ENCODE results near the gene TTLL11.
"Not testable (repeated sequence)": the region's sequence is repeated elsewhere in the genome, so short reads cannot be mapped to it uniquely, and the experiment has no call there.

The TTLL11 gene

GRCh38 chr9:122071715-122072114 lies 21.4 kb downstream of the TTLL11 start:
- Histone ChIP-seq H3K9ac (ENCODE audit: low read depth, low read length, poor library complexity, severe bottlenecking) (no peak overlapping the region), H3K9me2 (replicated peaks; ENCODE audit: low read depth, low read length) (no peaks in the 10 kb centered on the region), H3K27me3 (ENCODE audit: insufficient read depth, low read length, poor library complexity, severe bottlenecking) (no peaks in the 10 kb centered on the region), H3F3A (ENCODE audit: low read depth) (no peaks in the 10 kb centered on the region), H3K36me3 (ENCODE audit: insufficient read depth, low read length) (no peaks in the 10 kb centered on the region), H2AFZ (ENCODE audit: low read length) (no peak overlapping the region), H3K4me3 (ENCODE audit: low read length, poor library complexity, severe bottlenecking) (no peak overlapping the region), H3K79me2 (ENCODE audit: insufficient read depth, low read length) (no peaks in the 10 kb centered on the region), H4K20me1 (ENCODE audit: insufficient read depth, low read length, poor library complexity, severe bottlenecking) (no peaks in the 10 kb centered on the region), H3K4me2 (ENCODE audit: low read depth, low read length, poor library complexity, severe bottlenecking) (no peak overlapping the region), H3K4me1 (ENCODE audit: insufficient read depth, low read length, poor library complexity, severe bottlenecking) (no peaks in the 10 kb centered on the region), H3K9me3 (ENCODE audit: insufficient read depth, low read depth, low read length) (no peaks in the 10 kb centered on the region)
- TF ChIP-seq CTCF (conservative IDR thresholded peaks at IDR 0.05; ENCODE audit: low read length): no peak
- TF ChIP-seq EZH2phosphoT487 (IDR thresholded peaks at IDR 0.05; ENCODE audit: borderline replicate concordance): no peak

- TF ChIP-seq EZH2phosphoT487 (IDR thresholded peaks at IDR 0.05; ENCODE audit: borderline replicate concordance) (no peak), CTCF (conservative IDR thresholded peaks at IDR 0.05; ENCODE audit: low read length) (no peak)
- Histone ChIP-seq H3F3A (ENCODE audit: low read depth) (no peaks in the 10 kb centered on the region), H3K4me3 (ENCODE audit: low read length, poor library complexity, severe bottlenecking) (no peak overlapping the region), H3K36me3 (ENCODE audit: insufficient read depth, low read length) (no peaks in the 10 kb centered on the region), H4K20me1 (ENCODE audit: insufficient read depth, low read length, poor library complexity, severe bottlenecking) (no peaks in the 10 kb centered on the region), H2AFZ (ENCODE audit: low read length) (no peak overlapping the region), H3K4me2 (ENCODE audit: low read depth, low read length, poor library complexity, severe bottlenecking) (no peak overlapping the region), H3K9me2 (replicated peaks; ENCODE audit: low read depth, low read length) (no peaks in the 10 kb centered on the region), H3K9me3 (ENCODE audit: insufficient read depth, low read depth, low read length) (no peaks in the 10 kb centered on the region), H3K79me2 (ENCODE audit: insufficient read depth, low read length) (no peaks in the 10 kb centered on the region), H3K4me1 (ENCODE audit: insufficient read depth, low read length, poor library complexity, severe bottlenecking) (no peaks in the 10 kb centered on the region), H3K9ac (ENCODE audit: low read depth, low read length, poor library complexity, severe bottlenecking) (no peak overlapping the region), H3K27me3 (ENCODE audit: insufficient read depth, low read length, poor library complexity, severe bottlenecking) (no peaks in the 10 kb centered on the region)
Measured at GRCh38 chr9:122070728-122071515, 22.2 kb downstream of the TTLL11 start.

GRCh38 chr9:122066680-122067079 lies 26.4 kb downstream of the TTLL11 start:
- H2AFZ ChIP-seq (ENCODE audit: low read length); H3K9me3 ChIP-seq (ENCODE audit: insufficient read depth, low read depth, low read length); H3F3A ChIP-seq (ENCODE audit: low read depth); H3K79me2 ChIP-seq (ENCODE audit: insufficient read depth, low read length); H3K4me1 ChIP-seq (ENCODE audit: insufficient read depth, low read length, poor library complexity, severe bottlenecking); H4K20me1 ChIP-seq (ENCODE audit: insufficient read depth, low read length, poor library complexity, severe bottlenecking); H3K36me3 ChIP-seq (ENCODE audit: insufficient read depth, low read length); H3K9ac ChIP-seq (ENCODE audit: low read depth, low read length, poor library complexity, severe bottlenecking); H3K4me2 ChIP-seq (ENCODE audit: low read depth, low read length, poor library complexity, severe bottlenecking); H3K27me3 ChIP-seq (ENCODE audit: insufficient read depth, low read length, poor library complexity, severe bottlenecking); H3K9me2 ChIP-seq (replicated peaks; ENCODE audit: low read depth, low read length); H3K4me3 ChIP-seq (ENCODE audit: low read length, poor library complexity, severe bottlenecking): not testable (repeated sequence)

Data from Loucy (cell line).